HCT116 (cell line): ENCODE results near the gene PCBP3. TPM values are rescaled to one million over a fixed set of nuclear protein-coding genes. Genes with fewer than 3 reads are reported as not detected.

Experiments
- ATAC-seq: fragments of 200-7000 bp; cut with Tn5 transposase; 2 replicates; pipeline ENCODE4 v1.9.1; 2020; ENCODE audit warnings: mild to moderate bottlenecking, moderate library complexity
- BruUV-seq: library from RNA; stranded (reverse); fragments of 400-500 nt; replicated peaks from 2 replicates; lab custom pipeline; 2021; lab: Mats Ljungman, UMichigan
- CTCF ChIA-PET: fragments of 300-600 bp; sonication (Branson Sonifier 250); formaldehyde crosslinking; loops from one replicate; lab custom pipeline; 2021; ENCODE audit warnings: antibody characterized with exemption; lab: Charles Lee
- POLR2A ChIA-PET: fragments of 300-600, 350-600 bp; sonication (Branson Sonifier 250); formaldehyde crosslinking; loops from one replicate; lab custom pipeline; 2021; ENCODE audit warnings: antibody characterized with exemption; lab: Charles Lee
- RAD21 ChIA-PET, 2 experiments: fragments of 300-600 bp; sonication (Branson Sonifier 250); formaldehyde crosslinking; loops; one replicate each; lab custom pipeline; 2023; ENCODE audit warnings: low total read pairs in 2 of 2; ENCODE audit not compliant: uncharacterized antibody in 2 of 2, unreplicated experiment in 2 of 2, low non-redundant PET in 1 of 2; lab: Charles Lee
- DNase-seq: peaks from one replicate; pipeline ENCODE4 v3.0.0-alpha.2; 2010; ENCODE audit warnings: low read depth, low spot score
- H2AFZ ChIP-seq: fragments of 200-600 bp; shearing (Covaris generic), sonication (generic); 2 replicates; pipeline ENCODE4 v1.6.1; 2017; ENCODE audit warnings: low read depth, mixed run types, mixed read lengths, antibody characterized with exemption, low read length; ENCODE audit not compliant: poor library complexity, severe bottlenecking
- H3K27ac ChIP-seq: 2 replicates; pipeline ENCODE4 v1.5.1; 2012; ENCODE audit warnings: low read depth, low read length
- H3K27me3 ChIP-seq: fragments of 200-600 bp; sonication (generic); 2 replicates; pipeline ENCODE4 v1.6.1; 2016; ENCODE audit warnings: mixed run types, low read length, mixed read lengths; ENCODE audit not compliant: insufficient read depth
- H3K36me3 ChIP-seq, 2 experiments: fragments of 200-500 bp in 1 of 2; fragments of 200-600 bp in 1 of 2; sonication (Bioruptor generic) in 1 of 2; sonication (generic) in 1 of 2; 2 replicates each; pipeline versions ENCODE4 v1.5.1 to v1.6.1; 2014 to 2016; ENCODE audit warnings: low read length in 2 of 2, inconsistent platforms in 1 of 2, mixed read lengths in 1 of 2, mixed run types in 1 of 2; ENCODE audit not compliant: insufficient read depth in 2 of 2, control insufficient read depth in 1 of 2
- H3K4me1 ChIP-seq, 2 experiments: fragments of 200-600 bp in 1 of 2; sonication (generic) in 1 of 2; 2 replicates each; pipeline versions ENCODE4 v1.5.1 to v1.6.1; 2012 to 2017; ENCODE audit warnings: low read length in 2 of 2, inconsistent platforms in 1 of 2, mild to moderate bottlenecking in 1 of 2, mixed read lengths in 1 of 2, mixed run types in 1 of 2, moderate library complexity in 1 of 2; ENCODE audit not compliant: insufficient read depth in 2 of 2, control insufficient read depth in 1 of 2
- H3K4me2 ChIP-seq: fragments of 200-600 bp; sonication (generic); 2 replicates; pipeline ENCODE4 v1.6.1; 2017; ENCODE audit warnings: mixed run types, low read length, mixed read lengths
- H3K4me3 ChIP-seq, 2 experiments: fragments of 200-600 bp in 1 of 2; sonication (generic) in 1 of 2; replicated peaks in 1 of 2; 2 replicates each; pipeline ENCODE4 v1.5.1; 2011 to 2016; ENCODE audit warnings: low read length in 2 of 2, control low read depth in 1 of 2, low read depth in 1 of 2, mild to moderate bottlenecking in 1 of 2, mixed read lengths in 1 of 2, mixed run types in 1 of 2
- H3K79me2 ChIP-seq: fragments of 200-600 bp; sonication (generic); 2 replicates; pipeline ENCODE4 v1.6.1; 2017; ENCODE audit warnings: mild to moderate bottlenecking, mixed run types, low read length, moderate library complexity, mixed read lengths; ENCODE audit not compliant: insufficient read depth
- H3K9ac ChIP-seq: fragments of 200-600 bp; sonication (generic); 2 replicates; pipeline ENCODE4 v1.6.1; 2016; ENCODE audit warnings: low read length, mixed read lengths
- H3K9me2 ChIP-seq: fragments of 200-600 bp; sonication (generic), shearing (Covaris generic); 2 replicates; pipeline ENCODE4 v1.6.1; 2017; ENCODE audit warnings: mixed run types, mild to moderate bottlenecking, moderate library complexity; ENCODE audit not compliant: insufficient read depth
- H3K9me3 ChIP-seq, 2 experiments: fragments of 200-500 bp in 1 of 2; fragments of 200-600 bp in 1 of 2; sonication (Bioruptor generic) in 1 of 2; sonication (generic) in 1 of 2; 2 replicates each; pipeline ENCODE4 v1.6.1; 2014 to 2017; ENCODE audit warnings: low read length in 2 of 2, mixed read lengths in 2 of 2, inconsistent platforms in 1 of 2, low read depth in 1 of 2, mild to moderate bottlenecking in 1 of 2, mixed run types in 1 of 2, moderate library complexity in 1 of 2; ENCODE audit not compliant: control insufficient read depth in 1 of 2, insufficient read depth in 1 of 2
- H4K20me1 ChIP-seq: fragments of 200-600 bp; sonication (generic), shearing (Covaris generic); 2 replicates; pipeline ENCODE4 v1.6.1; 2017; ENCODE audit warnings: mixed run types, mild to moderate bottlenecking, moderate library complexity; ENCODE audit not compliant: insufficient read depth
- CBX3 ChIP-seq: IDR thresholded peaks from 2 replicates; pipeline ENCODE4 v1.6.1; 2012; ENCODE audit warnings: low read depth
- CEBPB ChIP-seq: IDR thresholded peaks from 2 replicates; pipeline ENCODE4 v1.6.1; 2012; ENCODE audit warnings: low read depth
- EGR1 ChIP-seq: IDR thresholded peaks from 2 replicates; pipeline ENCODE4 v1.6.1; 2012; ENCODE audit warnings: low read depth
- ELF1 ChIP-seq: IDR thresholded peaks from 2 replicates; pipeline ENCODE4 v1.6.1; 2012; ENCODE audit warnings: low read depth, borderline replicate concordance
- EZH2 ChIP-seq: fragments of 200-600 bp; sonication (generic); IDR thresholded peaks from 2 replicates; pipeline ENCODE4 v1.6.1; 2017; ENCODE audit warnings: antibody characterized with exemption, mixed run types
- EZH2phosphoT487 ChIP-seq: fragments of 200-600 bp; IDR thresholded peaks from 2 replicates; pipeline ENCODE4 v1.6.1; 2018; ENCODE audit warnings: antibody characterized with exemption, borderline replicate concordance
- JUND ChIP-seq: IDR thresholded peaks from 2 replicates; pipeline ENCODE4 v1.6.1; 2012
- POLR2AphosphoS5 ChIP-seq: IDR thresholded peaks from 2 replicates; pipeline ENCODE4 v1.6.1; 2011; ENCODE audit warnings: mild to moderate bottlenecking, low read depth, low read length, moderate library complexity
- RAD21 ChIP-seq: IDR thresholded peaks from 2 replicates; pipeline ENCODE4 v1.6.1; 2012; ENCODE audit warnings: low read depth, mild to moderate bottlenecking
- ZBTB33 ChIP-seq: IDR thresholded peaks from 2 replicates; pipeline ENCODE4 v1.6.1; 2011; ENCODE audit warnings: mild to moderate bottlenecking, low read length, moderate library complexity; ENCODE audit not compliant: insufficient replicate concordance; ENCODE audit errors: extremely low read depth
- ZFX ChIP-seq: fragments of 450-650 bp; IDR thresholded peaks from 2 replicates; pipeline ENCODE4 v1.6.1; 2017
- ZNF274 ChIP-seq: fragments of 200-500 bp; sonication (Bioruptor generic); IDR thresholded peaks from 2 replicates; pipeline ENCODE4 v1.6.1; 2014; ENCODE audit warnings: mild to moderate bottlenecking, low read depth, low read length, inconsistent platforms
- intact Hi-C: fragments of 100-400 bp; cut with micrococcal nuclease; formaldehyde crosslinking; loops from 2 replicates; pipeline ENCODE4 v1.10.0; 2022
- total RNA-seq: library from RNA; stranded (reverse); gene quantifications from one replicate; pipeline ENCODE4 v1.2.1, GENCODE V29; 2021; ENCODE audit not compliant: unreplicated experiment

Gene PCBP3
- total RNA-seq, 1 experiment from 2014 or later, result 3.1 TPM

DNA sequence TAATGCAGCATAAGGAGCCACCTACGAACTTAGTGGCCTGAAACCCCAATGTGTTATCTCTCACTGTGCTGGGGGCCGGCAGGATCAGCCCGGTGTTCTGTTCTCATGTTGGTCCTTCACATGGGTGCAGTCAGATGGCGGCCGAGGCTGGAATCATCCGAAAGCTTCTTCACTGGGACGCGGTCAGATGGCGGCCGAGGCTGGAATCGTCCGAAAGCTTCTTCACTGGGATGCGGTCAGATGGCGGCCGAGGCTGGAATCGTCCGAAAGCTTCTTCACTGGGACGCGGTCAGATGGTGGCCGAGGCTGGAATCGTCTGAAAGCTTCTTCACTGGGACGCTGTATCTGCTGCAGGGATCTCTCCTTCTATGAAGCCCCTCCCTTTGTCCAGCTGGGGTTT is 12.6 kb upstream of the PCBP3 start:
- ChIA-PET CTCF (no interaction called here), RAD21 (no interaction called here), POLR2A (no interaction called here)
- no peaks in the 10 kb centered on the region for H3K79me2 ChIP-seq
- no peaks in the 10 kb centered on the region for H3K9me2 ChIP-seq
- H3K9me3 ChIP-seq, result no peaks in the 10 kb centered on the region
- no TSS peak for BruUV-seq
- no peaks in the 10 kb centered on the region for H3K4me1 ChIP-seq
- DNase-seq (no peak), ATAC-seq (no peak)
- TF ChIP-seq ZNF274, result no peak
- no peak for TF ChIP-seq EZH2phosphoT487
- no peak for TF ChIP-seq RAD21
- TF ChIP-seq CEBPB, result no peak
- no peak for TF ChIP-seq JUND
- no peak for TF ChIP-seq ZBTB33
- no peak for TF ChIP-seq ZFX
- TF ChIP-seq POLR2AphosphoS5, result no peak
- TF ChIP-seq EGR1, result no peak
- H3K27ac ChIP-seq, result no peak overlapping the region
- no peaks in the 10 kb centered on the region; the same call in 1 of the 2 replicates for H3K27me3 ChIP-seq
- no peaks in the 10 kb centered on the region for H4K20me1 ChIP-seq
- H3K4me3 ChIP-seq, result no peak overlapping the region
- intact Hi-C loops, result no loop called here
- no peak overlapping the region for H3K9ac ChIP-seq
- H2AFZ ChIP-seq, result no peak overlapping the region
- H3K36me3 ChIP-seq, result no peaks in the 10 kb centered on the region
- no peak overlapping the region for H3K4me2 ChIP-seq

- Histone ChIP-seq H3K4me3 (no peak overlapping the region), H3K9me2 (no peaks in the 10 kb centered on the region), H3K27ac (no peak overlapping the region), H3K79me2 (no peaks in the 10 kb centered on the region), H2AFZ (no peak overlapping the region), H3K9ac (no peak overlapping the region), H3K36me3 (no peaks in the 10 kb centered on the region), H4K20me1 (no peaks in the 10 kb centered on the region), H3K4me1 (no peaks in the 10 kb centered on the region), H3K27me3 (no peaks in the 10 kb centered on the region; the same call in 1 of the 2 replicates), H3K9me3 (no peaks in the 10 kb centered on the region), H3K4me2 (no peak overlapping the region)
- CTCF ChIA-PET, result no interaction called here
- no peak for TF ChIP-seq RAD21
- no peak for TF ChIP-seq EGR1
- TF ChIP-seq EZH2, result no peak
- no peak for TF ChIP-seq CBX3
- TF ChIP-seq ELF1, result no peak
- TF ChIP-seq JUND, result no peak
- TF ChIP-seq ZNF274, result no peak
- BruUV-seq, result no TSS peak
- intact Hi-C loops, result no loop called here
- POLR2A ChIA-PET, result no interaction called here
- no peak for DNase-seq
- RAD21 ChIA-PET, result no interaction called here
- ATAC-seq, result no peak
Observed at GRCh38 chr21:45631540-45631939, 12.0 kb upstream of the PCBP3 start.
